DND-41 (cell line): ENCODE results near the gene RBM39.

Experiments
- CTCF ChIP-seq: IDR thresholded peaks from 2 replicates; pipeline ENCODE4 v1.5.1; 2012; ENCODE audit warnings: borderline replicate concordance, low read length, moderate library complexity, mild to moderate bottlenecking; ENCODE audit not compliant: poor library complexity, severe bottlenecking; ENCODE audit errors: extremely low read depth
- EZH2 ChIP-seq: IDR thresholded peaks from 3 replicates; pipeline ENCODE4 v1.6.1; 2012; ENCODE audit warnings: borderline replicate concordance, low read depth, mild to moderate bottlenecking, moderate library complexity, low read length, inconsistent platforms; ENCODE audit not compliant: severe bottlenecking

- TF ChIP-seq CTCF (no peak), EZH2 (no peak)
Observed at GRCh38 chr20:35695978-35696377, 46.1 kb downstream of the RBM39 start.
